Omental fat pad (tissue), 4 donors: ENCODE results near the gene TBC1D16. TPM values are rescaled to one million over a fixed set of nuclear protein-coding genes. Genes with fewer than 3 reads are reported as not detected.
"Not testable (repeated sequence)": the region's sequence is repeated elsewhere in the genome, so short reads cannot be mapped to it uniquely, and the experiment has no call there.

Experiments
- ATAC-seq: fragments of 150-250 bp; one replicate; pipeline ENCODE4 v1.9.1; 2016; ENCODE audit warnings: mild to moderate bottlenecking, moderate library complexity; ENCODE audit not compliant: low FRiP score
- DNase-seq: peaks from one replicate; pipeline ENCODE4 v3.0.0-alpha.2; 2019; ENCODE audit warnings: low spot score
- total RNA-seq, 4 donors: library from RNA; depleted of rRNA; stranded (reverse); fragments of >200 nt; gene quantifications; one replicate each; pipeline ENCODE4 v1.1.0, GENCODE V29; 2016
- TF ChIP-seq, protein P1 (sequence below), 3 donors: fragments of 450-650 bp; IDR thresholded peaks; one replicate each; pipeline ENCODE4 v1.5.1; 2016 to 2017; ENCODE audit warnings: antibody characterized with exemption in 3 of 3, mild to moderate bottlenecking in 3 of 3, moderate library complexity in 2 of 3

TBC1D16 gene
- total RNA-seq, 4 donors from 2014 or later, result 46.1 to 97.9 (median 65.3) TPM

DNA sequence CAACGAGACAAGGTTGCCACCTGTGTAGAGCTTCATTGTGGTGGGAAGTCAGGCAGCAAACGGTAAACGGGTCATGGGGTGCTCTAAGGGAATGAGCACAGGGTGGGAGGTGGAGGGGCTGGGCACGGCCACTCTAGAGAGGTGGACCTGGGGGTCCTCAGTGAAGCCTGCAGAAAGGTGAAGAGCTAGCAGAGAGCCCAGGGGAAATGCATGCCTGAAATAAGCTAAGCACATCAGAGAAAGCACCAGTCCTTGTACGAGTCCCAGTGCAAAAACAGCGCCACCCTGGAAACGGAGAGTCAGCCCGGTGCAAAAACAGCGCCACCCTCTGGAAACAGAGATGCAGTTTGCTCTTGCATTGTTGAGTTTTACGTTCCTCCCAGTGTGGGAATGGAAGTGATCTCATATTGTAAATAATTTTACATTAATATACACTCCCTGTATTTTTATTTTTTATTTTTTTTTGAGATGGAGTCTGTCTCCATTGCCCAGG lies 65.0 kb downstream of the TBC1D16 start:
- DNase-seq, result no peak

DNA sequence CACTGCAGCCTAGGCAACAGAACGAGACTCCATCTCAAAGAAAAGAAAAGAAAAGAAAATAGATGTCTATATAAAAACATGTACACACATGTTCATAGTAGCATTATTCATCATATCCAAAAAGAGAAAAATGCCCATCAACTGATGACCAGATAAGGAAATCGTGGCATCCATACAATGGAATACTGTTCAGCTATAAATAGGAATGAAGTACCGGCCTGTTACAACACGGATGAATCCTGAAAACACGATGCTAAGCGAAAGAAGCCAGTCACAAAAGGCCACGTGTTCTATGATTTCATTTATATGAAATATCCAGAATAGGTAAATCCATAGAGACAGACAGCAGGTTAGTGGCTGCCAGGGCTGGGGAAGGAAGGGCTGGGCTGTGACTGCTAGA lies 65.8 kb downstream of the TBC1D16 start:
- TF ChIP-seq, protein P1, sequence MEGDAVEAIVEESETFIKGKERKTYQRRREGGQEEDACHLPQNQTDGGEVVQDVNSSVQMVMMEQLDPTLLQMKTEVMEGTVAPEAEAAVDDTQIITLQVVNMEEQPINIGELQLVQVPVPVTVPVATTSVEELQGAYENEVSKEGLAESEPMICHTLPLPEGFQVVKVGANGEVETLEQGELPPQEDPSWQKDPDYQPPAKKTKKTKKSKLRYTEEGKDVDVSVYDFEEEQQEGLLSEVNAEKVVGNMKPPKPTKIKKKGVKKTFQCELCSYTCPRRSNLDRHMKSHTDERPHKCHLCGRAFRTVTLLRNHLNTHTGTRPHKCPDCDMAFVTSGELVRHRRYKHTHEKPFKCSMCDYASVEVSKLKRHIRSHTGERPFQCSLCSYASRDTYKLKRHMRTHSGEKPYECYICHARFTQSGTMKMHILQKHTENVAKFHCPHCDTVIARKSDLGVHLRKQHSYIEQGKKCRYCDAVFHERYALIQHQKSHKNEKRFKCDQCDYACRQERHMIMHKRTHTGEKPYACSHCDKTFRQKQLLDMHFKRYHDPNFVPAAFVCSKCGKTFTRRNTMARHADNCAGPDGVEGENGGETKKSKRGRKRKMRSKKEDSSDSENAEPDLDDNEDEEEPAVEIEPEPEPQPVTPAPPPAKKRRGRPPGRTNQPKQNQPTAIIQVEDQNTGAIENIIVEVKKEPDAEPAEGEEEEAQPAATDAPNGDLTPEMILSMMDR (IDR thresholded peaks at IDR 0.05), result no peak
- DNase-seq (no peak), ATAC-seq (no peak)

More for the DNA sequence above, 65.0 kb downstream of the TBC1D16 start:
- no peak for ATAC-seq
- TF ChIP-seq, protein P1 (IDR thresholded peaks at IDR 0.05), result no peak

DNA sequence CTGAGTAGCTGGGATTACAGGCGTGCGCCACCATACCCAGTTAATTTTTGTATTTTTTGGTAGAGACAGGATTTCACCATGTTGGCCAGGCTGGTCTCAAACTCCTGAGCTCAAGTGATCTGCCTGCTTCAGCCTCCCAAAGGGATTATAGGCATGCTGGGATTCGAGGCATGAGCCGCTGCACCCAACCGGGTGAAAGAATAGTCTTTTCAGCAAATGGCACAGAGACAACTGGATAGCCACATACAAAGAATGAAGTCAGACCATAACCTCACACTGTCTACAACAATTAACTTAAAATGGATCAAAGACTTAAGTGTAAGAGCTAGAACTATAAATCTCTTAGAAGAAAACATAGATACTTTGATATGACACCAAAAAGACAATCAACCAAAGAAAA lies 67.6 kb downstream of the TBC1D16 start:
- DNase-seq (no peak), ATAC-seq (no peak)
- TF ChIP-seq, protein P1 (IDR thresholded peaks at IDR 0.05), result no peak

- ATAC-seq (no peak), DNase-seq (no peak)
- TF ChIP-seq, protein P1 (IDR thresholded peaks at IDR 0.05), result no peak
Observed at GRCh38 chr17:79966681-79967080, 69.0 kb downstream of the TBC1D16 start.

DNA sequence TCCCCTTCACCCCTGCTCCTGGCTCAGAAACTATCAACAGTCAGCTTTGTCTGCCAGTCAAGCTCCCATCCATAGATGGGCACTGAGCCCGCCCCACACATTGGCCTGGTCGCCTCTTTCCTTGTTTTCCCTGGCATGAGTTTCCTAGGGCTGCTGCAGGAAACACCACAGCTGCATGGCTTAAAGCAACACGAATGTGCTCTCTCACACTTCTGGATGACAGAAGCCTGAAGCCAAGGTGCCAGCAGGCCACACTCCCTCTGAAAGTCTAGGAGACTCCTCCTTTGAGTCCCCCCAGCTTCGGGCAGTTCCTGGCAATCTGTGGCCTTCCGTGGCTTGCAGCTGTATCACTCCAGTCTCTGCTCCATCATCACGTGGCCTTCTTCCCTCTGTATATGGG lies 69.9 kb downstream of the TBC1D16 start:
- TF ChIP-seq, protein P1 (IDR thresholded peaks at IDR 0.05), result no peak
- ATAC-seq, result no peak
- no peak for DNase-seq

GRCh38 chr17:79962467-79962866 lies 73.2 kb downstream of the TBC1D16 start:
- not testable (repeated sequence) for DNase-seq

GRCh38 chr17:79961567-79961966 lies 74.1 kb downstream of the TBC1D16 start:
- DNase-seq, ATAC-seq: not testable (repeated sequence)

More at GRCh38 chr17:79962467-79962866, 73.2 kb downstream of the TBC1D16 start:
- not testable (repeated sequence) for ATAC-seq

GRCh38 chr17:79960788-79961522 lies 74.7 kb downstream of the TBC1D16 start:
- TF ChIP-seq, protein P1 (IDR thresholded peaks at IDR 0.05), result no peak
- ATAC-seq (no peak), DNase-seq (no peak)
